ENCODE data around the gene WASF2.
"Not testable (repeated sequence)": the region's sequence is repeated elsewhere in the genome, so short reads cannot be mapped to it uniquely, and the experiment has no call there.

GRCh38 chr1:27463916-27464315 is 26.1 kb downstream of the WASF2 start:
- TF ChIP-seq, protein P1, sequence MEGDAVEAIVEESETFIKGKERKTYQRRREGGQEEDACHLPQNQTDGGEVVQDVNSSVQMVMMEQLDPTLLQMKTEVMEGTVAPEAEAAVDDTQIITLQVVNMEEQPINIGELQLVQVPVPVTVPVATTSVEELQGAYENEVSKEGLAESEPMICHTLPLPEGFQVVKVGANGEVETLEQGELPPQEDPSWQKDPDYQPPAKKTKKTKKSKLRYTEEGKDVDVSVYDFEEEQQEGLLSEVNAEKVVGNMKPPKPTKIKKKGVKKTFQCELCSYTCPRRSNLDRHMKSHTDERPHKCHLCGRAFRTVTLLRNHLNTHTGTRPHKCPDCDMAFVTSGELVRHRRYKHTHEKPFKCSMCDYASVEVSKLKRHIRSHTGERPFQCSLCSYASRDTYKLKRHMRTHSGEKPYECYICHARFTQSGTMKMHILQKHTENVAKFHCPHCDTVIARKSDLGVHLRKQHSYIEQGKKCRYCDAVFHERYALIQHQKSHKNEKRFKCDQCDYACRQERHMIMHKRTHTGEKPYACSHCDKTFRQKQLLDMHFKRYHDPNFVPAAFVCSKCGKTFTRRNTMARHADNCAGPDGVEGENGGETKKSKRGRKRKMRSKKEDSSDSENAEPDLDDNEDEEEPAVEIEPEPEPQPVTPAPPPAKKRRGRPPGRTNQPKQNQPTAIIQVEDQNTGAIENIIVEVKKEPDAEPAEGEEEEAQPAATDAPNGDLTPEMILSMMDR (IDR thresholded peaks at IDR 0.05; ENCODE audit: low read length): not testable (repeated sequence)
- TF ChIP-seq EZH2 (IDR thresholded peaks at IDR 0.05; ENCODE audit: borderline replicate concordance, low read length): not testable (repeated sequence)

All from OCI-LY1 (cell line).